NB4 (cell line): ENCODE measurements around the gene OTOP1.
"Not testable (repeated sequence)": the region's sequence is repeated elsewhere in the genome, so short reads cannot be mapped to it uniquely, and the experiment has no call there.

ENCODE experiments used
- DNase-seq: peaks from one replicate; pipeline ENCODE4 v3.0.0; 2010; ENCODE audit warnings: low read depth
- H3K4me3 ChIP-seq: one replicate; pipeline ENCODE4 v1.5.1; 2011; ENCODE audit warnings: mild to moderate bottlenecking, low read depth, low read length, moderate library complexity
- MYC ChIP-seq: IDR thresholded peaks from 2 replicates; pipeline ENCODE4 v1.6.1; 2011; ENCODE audit warnings: low read depth, low read length
- POLR2A ChIP-seq: IDR thresholded peaks from 2 replicates; pipeline ENCODE4 v1.6.1; 2011; ENCODE audit warnings: mild to moderate bottlenecking; ENCODE audit not compliant: insufficient read length; ENCODE audit errors: extremely low read depth
- TF ChIP-seq, protein P1 (sequence below): IDR thresholded peaks from 2 replicates; pipeline ENCODE4 v1.6.1; 2011; ENCODE audit warnings: low read depth, low read length
- TF ChIP-seq, protein P2 (sequence below): IDR thresholded peaks from one replicate; pipeline ENCODE4 v1.5.1; 2012; ENCODE audit warnings: low read depth, low read length

OTOP1 gene

DNA sequence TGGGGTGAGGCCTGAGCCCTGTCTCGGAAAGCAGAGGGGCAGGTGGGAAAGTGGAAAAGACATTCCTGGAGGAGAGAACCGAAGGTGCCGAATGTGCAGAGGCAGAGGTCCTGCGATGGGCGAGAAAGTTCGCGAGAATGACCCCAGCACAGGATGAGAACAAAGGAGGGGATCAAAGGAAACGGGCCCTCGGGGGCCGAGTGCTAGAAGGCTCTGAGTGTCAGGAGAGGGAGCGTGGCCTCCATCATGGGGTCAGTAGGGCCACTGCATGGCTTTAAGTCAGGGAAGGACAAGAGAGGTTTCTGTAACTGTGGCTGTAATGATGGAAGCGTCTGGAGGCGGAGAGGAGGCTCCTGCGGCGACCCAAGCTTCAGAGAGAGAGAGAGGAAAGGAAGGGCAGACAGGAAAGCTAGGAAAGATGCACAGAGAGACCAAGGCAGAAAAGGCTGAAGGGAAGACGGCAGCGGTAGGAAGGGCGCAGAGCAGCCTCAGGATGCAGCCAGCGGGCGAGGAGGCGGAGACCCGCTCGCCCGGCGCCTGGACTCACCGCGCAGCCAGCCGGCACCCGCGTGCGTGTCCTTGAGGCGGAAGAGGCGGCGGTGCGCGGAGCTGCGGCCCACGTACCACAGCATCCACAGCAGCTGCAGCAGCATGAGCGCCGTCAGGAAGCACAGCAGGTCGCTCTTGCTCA, 669 bp downstream of the OTOP1 start:
- no peak for DNase-seq
- H3K4me3 ChIP-seq: no peak overlapping the region
- TF ChIP-seq, protein P1, sequence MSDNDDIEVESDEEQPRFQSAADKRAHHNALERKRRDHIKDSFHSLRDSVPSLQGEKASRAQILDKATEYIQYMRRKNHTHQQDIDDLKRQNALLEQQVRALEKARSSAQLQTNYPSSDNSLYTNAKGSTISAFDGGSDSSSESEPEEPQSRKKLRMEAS: no peak
- TF ChIP-seq POLR2A (no peak), MYC (no peak)
- TF ChIP-seq, protein P2, sequence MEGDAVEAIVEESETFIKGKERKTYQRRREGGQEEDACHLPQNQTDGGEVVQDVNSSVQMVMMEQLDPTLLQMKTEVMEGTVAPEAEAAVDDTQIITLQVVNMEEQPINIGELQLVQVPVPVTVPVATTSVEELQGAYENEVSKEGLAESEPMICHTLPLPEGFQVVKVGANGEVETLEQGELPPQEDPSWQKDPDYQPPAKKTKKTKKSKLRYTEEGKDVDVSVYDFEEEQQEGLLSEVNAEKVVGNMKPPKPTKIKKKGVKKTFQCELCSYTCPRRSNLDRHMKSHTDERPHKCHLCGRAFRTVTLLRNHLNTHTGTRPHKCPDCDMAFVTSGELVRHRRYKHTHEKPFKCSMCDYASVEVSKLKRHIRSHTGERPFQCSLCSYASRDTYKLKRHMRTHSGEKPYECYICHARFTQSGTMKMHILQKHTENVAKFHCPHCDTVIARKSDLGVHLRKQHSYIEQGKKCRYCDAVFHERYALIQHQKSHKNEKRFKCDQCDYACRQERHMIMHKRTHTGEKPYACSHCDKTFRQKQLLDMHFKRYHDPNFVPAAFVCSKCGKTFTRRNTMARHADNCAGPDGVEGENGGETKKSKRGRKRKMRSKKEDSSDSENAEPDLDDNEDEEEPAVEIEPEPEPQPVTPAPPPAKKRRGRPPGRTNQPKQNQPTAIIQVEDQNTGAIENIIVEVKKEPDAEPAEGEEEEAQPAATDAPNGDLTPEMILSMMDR: no peak

DNA sequence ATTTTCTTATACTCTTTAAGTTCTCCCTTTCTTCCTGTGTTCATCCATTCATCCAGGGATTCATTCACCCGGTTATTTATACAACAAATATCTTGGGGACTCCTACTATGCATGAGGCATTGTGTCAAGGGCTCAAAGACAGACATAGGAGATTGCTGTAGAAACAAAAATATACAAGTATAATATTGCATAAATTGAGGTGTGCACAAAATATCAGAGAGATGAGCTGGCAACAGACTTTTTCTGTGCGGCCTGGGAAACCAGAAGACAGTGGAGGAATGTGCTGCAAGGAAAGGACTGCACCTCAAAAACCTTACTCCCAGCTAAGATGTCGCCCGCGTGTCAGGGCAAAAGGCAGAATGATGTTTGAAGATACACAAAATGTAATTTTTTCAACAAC, 9.6 kb downstream of the OTOP1 start:
- TF ChIP-seq, protein P1: no peak
- no peak for TF ChIP-seq MYC
- TF ChIP-seq, protein P2: no peak
- H3K4me3 ChIP-seq: no peak overlapping the region
- DNase-seq: no peak

DNA sequence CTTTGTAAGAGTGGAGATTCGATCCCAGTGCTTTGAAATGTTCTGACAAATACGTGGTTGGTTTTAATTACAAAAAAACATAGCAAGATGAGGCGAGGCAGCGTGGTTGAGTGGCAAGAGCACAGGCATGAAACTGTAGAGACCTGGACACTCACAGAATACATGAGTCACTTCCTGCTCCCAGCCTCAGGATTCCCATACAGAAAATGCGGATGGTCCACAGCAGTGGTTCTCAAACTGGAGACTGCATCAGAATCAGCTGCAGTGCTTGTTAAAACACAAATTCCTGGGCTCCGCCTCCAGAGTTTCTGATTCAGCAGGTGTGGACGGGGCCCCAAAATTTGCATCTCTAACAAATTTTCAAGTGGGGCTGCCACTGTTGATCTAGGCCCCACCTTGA, 10.1 kb downstream of the OTOP1 start:
- TF ChIP-seq, protein P2: no peak
- TF ChIP-seq MYC: no peak
- TF ChIP-seq, protein P1: no peak
- no peak for TF ChIP-seq POLR2A
- H3K4me3 ChIP-seq: no peak overlapping the region
- no peak for DNase-seq

DNA sequence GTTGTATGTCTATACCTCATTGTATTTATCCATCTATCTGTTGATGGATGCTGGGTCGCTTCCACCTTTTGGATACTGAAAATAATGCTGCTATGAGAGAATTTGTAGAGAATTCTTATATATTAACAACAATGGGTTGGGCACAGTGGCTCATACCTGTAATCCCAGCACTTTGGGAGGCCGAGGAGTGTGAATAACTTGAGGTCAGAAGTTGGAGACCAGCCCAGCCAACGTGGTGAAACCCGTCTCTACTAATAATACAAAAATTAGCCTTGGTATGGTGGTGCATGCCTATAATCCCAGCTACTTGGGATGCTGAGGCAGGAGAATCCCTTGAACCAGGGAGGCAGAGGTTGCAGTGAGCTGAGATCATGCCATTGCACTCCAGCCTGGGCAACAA, 13.1 kb downstream of the OTOP1 start:
- not testable (repeated sequence) for DNase-seq, H3K4me3 ChIP-seq

DNA sequence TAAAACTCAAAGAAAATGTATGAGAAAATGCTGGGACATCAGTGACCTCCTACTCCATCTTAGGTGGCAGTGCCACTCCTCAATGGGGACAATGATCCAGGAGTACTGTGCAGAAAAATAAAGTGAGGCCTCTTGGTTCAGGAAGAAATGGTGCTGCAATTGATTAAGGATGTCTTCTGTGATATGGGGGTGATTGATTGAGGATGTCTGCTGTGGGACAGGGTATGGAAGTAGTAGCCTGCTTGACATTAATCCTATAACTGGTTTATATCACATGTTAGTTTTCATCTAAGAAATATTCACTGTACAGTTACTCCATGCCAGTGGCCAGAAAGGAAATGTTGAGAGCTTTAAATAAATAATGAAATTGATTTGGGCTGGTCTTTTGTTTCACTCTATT, 20.5 kb downstream of the OTOP1 start:
- no peak overlapping the region for H3K4me3 ChIP-seq
- DNase-seq: no peak
- TF ChIP-seq, protein P1: no peak
- TF ChIP-seq POLR2A: no peak
- TF ChIP-seq MYC: no peak
- TF ChIP-seq, protein P2: no peak

DNA sequence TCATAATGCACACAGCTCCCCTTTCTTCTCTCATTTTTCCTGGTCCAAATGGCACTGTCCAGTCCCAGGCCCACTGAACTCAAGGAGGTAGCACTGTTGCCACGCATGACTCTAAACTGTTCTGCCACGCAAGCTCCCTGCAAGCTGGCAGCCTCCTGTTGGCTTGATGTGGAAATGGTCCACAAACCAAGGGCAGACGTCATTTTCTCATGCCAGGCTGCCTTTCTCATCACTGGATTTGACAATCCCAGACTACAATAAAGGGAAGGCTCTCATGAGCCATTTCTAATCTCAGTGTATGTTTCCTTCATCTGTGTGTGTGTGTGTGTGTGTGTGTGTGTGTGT, 22.4 kb downstream of the OTOP1 start:
- TF ChIP-seq, protein P2: no peak
- TF ChIP-seq MYC (no peak), POLR2A (no peak)
- TF ChIP-seq, protein P1: no peak
- H3K4me3 ChIP-seq: no peak overlapping the region
- no peak for DNase-seq
